Retinal pigment epithelial cell (primary cell): ENCODE measurements around the gene SCYGR3.

Source experiments
- DNase-seq: peaks from one replicate; pipeline ENCODE4 v3.0.0-alpha.2; 2010; ENCODE audit warnings: low read depth
- H3K4me3 ChIP-seq: 2 replicates; pipeline ENCODE4 v1.5.1; 2011; ENCODE audit warnings: mild to moderate bottlenecking, low read length, control low read depth, moderate library complexity
- CTCF ChIP-seq: conservative IDR thresholded peaks from 2 replicates; pipeline ENCODE4 v1.5.1; 2011; ENCODE audit warnings: low read depth, low read length, control low read depth, inconsistent platforms

SCYGR3 gene

GRCh38 chr2:227643990-227644551 is 29.4 kb upstream of the SCYGR3 start:
- no peak for DNase-seq
- H3K4me3 ChIP-seq, result no peak overlapping the region
- no peak for TF ChIP-seq CTCF

GRCh38 chr2:227642656-227643055 is 28.0 kb upstream of the SCYGR3 start:
- no peak for TF ChIP-seq CTCF
- H3K4me3 ChIP-seq, result no peak overlapping the region
- DNase-seq, result no peak

GRCh38 chr2:227634201-227634600 is 19.6 kb upstream of the SCYGR3 start:
- no peak overlapping the region for H3K4me3 ChIP-seq
- no peak for TF ChIP-seq CTCF
- DNase-seq, result no peak

- DNase-seq, result no peak
- no peak for TF ChIP-seq CTCF
- no peak overlapping the region for H3K4me3 ChIP-seq
Observed at GRCh38 chr2:227632827-227633226, 18.2 kb upstream of the SCYGR3 start.

- no peak for DNase-seq
- no peak for TF ChIP-seq CTCF
- H3K4me3 ChIP-seq, result no peak overlapping the region
Observed at GRCh38 chr2:227630322-227630721, 15.7 kb upstream of the SCYGR3 start.

- DNase-seq, result no peak
- H3K4me3 ChIP-seq, result no peak overlapping the region
- no peak for TF ChIP-seq CTCF
Observed at GRCh38 chr2:227629435-227629834, 14.8 kb upstream of the SCYGR3 start.

GRCh38 chr2:227627769-227628168 is 13.1 kb upstream of the SCYGR3 start:
- no peak for DNase-seq
- H3K4me3 ChIP-seq, result no peak overlapping the region
- TF ChIP-seq CTCF, result no peak
